ENCODE measurements around the gene SCAPER. TPM values are rescaled to one million over a fixed set of nuclear protein-coding genes. Genes with fewer than 3 reads are reported as not detected.

The SCAPER gene
- total RNA-seq, 2 experiments from 2014 or later: 31.4 to 32.7 TPM

DNA sequence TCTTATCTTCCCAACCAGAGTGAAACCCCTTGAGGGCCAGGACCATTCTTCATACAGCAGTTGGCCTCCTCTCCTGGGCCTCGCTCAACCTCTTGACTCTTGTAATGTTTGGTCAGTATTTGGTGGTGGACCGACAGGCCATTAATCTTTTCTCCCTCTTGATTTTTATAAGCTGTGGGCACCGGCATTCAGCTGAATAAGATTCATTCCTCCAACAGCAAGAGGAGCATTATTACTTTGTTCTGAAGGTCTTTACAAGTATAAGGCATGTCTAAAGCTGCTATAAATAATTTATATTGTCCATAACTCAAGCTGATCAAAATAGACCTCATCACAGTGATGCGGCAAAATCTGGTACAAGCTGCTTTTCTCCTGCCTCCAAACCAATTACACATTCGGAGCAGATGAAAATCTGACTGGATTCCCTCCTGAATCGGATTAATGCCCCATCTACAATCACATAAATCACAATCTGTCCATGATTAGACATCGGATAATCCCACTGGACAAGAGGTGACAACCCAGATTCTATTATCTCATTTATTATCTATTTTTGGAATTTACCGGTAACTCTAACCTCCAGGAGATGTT, 576.9 kb downstream of the SCAPER start:
- no peak overlapping the region for H3K4me3 Mint-ChIP-seq
- TF ChIP-seq, protein P1, sequence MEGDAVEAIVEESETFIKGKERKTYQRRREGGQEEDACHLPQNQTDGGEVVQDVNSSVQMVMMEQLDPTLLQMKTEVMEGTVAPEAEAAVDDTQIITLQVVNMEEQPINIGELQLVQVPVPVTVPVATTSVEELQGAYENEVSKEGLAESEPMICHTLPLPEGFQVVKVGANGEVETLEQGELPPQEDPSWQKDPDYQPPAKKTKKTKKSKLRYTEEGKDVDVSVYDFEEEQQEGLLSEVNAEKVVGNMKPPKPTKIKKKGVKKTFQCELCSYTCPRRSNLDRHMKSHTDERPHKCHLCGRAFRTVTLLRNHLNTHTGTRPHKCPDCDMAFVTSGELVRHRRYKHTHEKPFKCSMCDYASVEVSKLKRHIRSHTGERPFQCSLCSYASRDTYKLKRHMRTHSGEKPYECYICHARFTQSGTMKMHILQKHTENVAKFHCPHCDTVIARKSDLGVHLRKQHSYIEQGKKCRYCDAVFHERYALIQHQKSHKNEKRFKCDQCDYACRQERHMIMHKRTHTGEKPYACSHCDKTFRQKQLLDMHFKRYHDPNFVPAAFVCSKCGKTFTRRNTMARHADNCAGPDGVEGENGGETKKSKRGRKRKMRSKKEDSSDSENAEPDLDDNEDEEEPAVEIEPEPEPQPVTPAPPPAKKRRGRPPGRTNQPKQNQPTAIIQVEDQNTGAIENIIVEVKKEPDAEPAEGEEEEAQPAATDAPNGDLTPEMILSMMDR (IDR thresholded peaks at IDR 0.05): no peak
- H3K27ac Mint-ChIP-seq: no peak overlapping the region
- ATAC-seq: no peak
- ChIA-PET POLR2A (interaction anchor here (0.6 to 1.8 kb wide), 2 partner anchors 10 to 21 kb away, joined by 3 to 4 read pairs; no protein-coding TSS in a partner anchor), CTCF (interaction anchor here (1.4 kb wide), 1 partner anchor 8 kb away, joined by 3 read pairs; the partner anchor contains the start of gene ISL2)
- no peaks in the 10 kb centered on the region for H3K36me3 Mint-ChIP-seq (ENCODE audit: low read depth)
- H3K27me3 Mint-ChIP-seq: peaks cover 43% of the 10 kb centered on the region
- DNase-seq: no peak
- intact Hi-C loops (cut with micrococcal nuclease): no loop called here
- no peaks in the 10 kb centered on the region for H3K4me1 Mint-ChIP-seq (ENCODE audit: low read depth)
- H3K9me3 Mint-ChIP-seq: no peaks in the 10 kb centered on the region

DNA sequence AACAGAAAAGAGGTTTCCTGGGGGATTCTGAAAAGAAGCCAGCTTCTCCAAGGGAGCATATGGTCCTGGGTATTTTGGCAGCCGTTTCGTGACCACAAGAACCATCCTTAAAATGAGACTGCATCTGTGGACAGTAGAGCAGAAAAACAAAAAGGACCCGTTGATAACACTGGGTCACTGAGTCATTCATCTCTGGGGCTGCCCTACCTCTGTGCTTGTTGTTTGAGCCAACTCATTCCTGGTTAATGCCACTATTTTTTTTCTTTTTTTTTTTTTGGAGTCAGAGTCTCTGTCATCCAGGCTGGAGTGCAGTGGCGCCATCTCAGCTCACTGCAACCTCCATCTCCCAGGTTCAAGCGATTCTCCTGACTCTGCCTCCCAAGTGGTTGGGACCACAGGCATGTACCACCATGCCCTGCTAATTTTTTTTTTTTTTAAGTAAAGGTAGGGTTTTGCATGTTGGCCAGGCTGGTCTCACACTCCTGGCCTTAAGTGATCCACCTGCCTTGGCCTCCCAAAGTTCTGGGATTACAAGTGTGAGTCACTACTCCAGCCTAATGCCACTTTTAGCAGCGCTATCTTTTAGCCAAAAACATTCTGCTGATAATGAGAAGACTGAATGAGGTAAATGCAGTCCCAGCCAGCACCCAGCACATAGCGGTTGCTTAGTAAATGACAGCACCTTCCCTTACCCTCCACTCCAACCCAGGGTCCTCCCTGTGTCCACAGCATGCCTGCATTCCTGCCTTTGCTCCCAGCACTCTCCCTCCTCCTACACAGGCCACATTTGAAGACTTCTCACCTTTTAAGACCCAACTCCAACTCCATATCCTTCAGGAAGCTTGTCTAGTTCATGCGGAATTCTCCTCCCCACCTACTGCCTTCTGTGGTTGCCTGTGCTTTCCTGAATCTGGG, 577.7 kb downstream of the SCAPER start:
- TF ChIP-seq, protein P1 (IDR thresholded peaks at IDR 0.05): no peak
- ChIA-PET POLR2A (interaction anchor here (1.8 kb wide), 1 partner anchor 9 kb away, joined by 4 read pairs; no protein-coding TSS in a partner anchor), CTCF (interaction anchor here (1.4 kb wide), 1 partner anchor 9 kb away, joined by 3 read pairs; the partner anchor contains the start of gene ISL2)
- Mint-ChIP-seq H3K27me3 (peaks cover 43% of the 10 kb centered on the region), H3K4me3 (no peak overlapping the region), H3K36me3 (ENCODE audit: low read depth) (no peaks in the 10 kb centered on the region), H3K9me3 (no peaks in the 10 kb centered on the region), H3K27ac (no peak overlapping the region), H3K4me1 (ENCODE audit: low read depth) (no peaks in the 10 kb centered on the region)
- DNase-seq (no peak), ATAC-seq (no peak)
- intact Hi-C loops (cut with micrococcal nuclease): no loop called here

GRCh38 chr15:76325704-76326103, 579.4 kb downstream of the SCAPER start:
- POLR2A ChIA-PET: no interaction called here
- H3K27ac Mint-ChIP-seq: no peak overlapping the region
- intact Hi-C loops (cut with micrococcal nuclease): no loop called here
- no peaks in the 10 kb centered on the region for H3K36me3 Mint-ChIP-seq (ENCODE audit: low read depth)
- H3K9me3 Mint-ChIP-seq: no peaks in the 10 kb centered on the region
- no peak for ATAC-seq
- TF ChIP-seq, protein P1 (IDR thresholded peaks at IDR 0.05): no peak
- peaks cover 47% of the 10 kb centered on the region for H3K27me3 Mint-ChIP-seq
- DNase-seq: no peak
- no peaks in the 10 kb centered on the region for H3K4me1 Mint-ChIP-seq (ENCODE audit: low read depth)
- H3K4me3 Mint-ChIP-seq: no peak overlapping the region
- CTCF ChIA-PET: interaction anchor here (0.8 kb wide), 1 partner anchor 135 kb away, joined by 3 read pairs; no protein-coding TSS in a partner anchor

DNA sequence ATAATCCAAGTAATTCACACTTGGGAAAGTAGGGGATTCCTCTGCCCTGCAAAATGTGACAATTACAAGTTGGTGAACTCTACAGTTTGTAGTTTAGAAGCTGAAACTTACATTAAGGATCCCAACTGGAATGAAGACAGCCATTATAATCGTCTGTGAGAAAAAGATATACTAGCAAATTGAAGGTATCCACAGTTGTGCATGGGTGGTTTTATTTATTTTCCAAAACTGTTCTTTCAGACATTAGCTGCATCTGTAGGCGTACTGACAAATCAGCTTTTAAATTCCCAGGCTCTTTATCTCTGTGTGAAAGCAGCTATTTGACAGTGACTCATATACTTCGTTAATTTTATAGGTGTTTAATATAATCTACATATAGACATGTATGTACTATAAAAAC, 581.1 kb downstream of the SCAPER start:
- TF ChIP-seq, protein P1 (IDR thresholded peaks at IDR 0.05): no peak
- peaks cover 38% of the 10 kb centered on the region for H3K27me3 Mint-ChIP-seq

More for the DNA sequence above, 581.1 kb downstream of the SCAPER start:
- Mint-ChIP-seq H3K9me3 (no peaks in the 10 kb centered on the region), H3K36me3 (ENCODE audit: low read depth) (no peaks in the 10 kb centered on the region), H3K27ac (no peak overlapping the region), H3K4me3 (no peak overlapping the region), H3K4me1 (ENCODE audit: low read depth) (no peaks in the 10 kb centered on the region)
- ChIA-PET POLR2A (interaction anchor here (0.9 kb wide), 2 partner anchors 8 to 11 kb away, joined by 3 to 4 read pairs; no protein-coding TSS in a partner anchor), CTCF (interaction anchor here (0.7 to 1.1 kb wide), 2 partner anchors 80 to 185 kb away, joined by 3 read pairs; no protein-coding TSS in a partner anchor)
- no peak for ATAC-seq
- intact Hi-C loops (cut with micrococcal nuclease): no loop called here
- no peak for DNase-seq
